WI38 (cell line): ENCODE results near the gene ZNRD2.

Source experiments
- H3K4me3 ChIP-seq: 2 replicates; pipeline ENCODE4 v1.5.1; 2011; ENCODE audit warnings: low read depth, mild to moderate bottlenecking, control low read depth, low read length
- CTCF ChIP-seq: IDR thresholded peaks from 2 replicates; pipeline ENCODE4 v1.5.1; 2012; ENCODE audit warnings: low read depth, mild to moderate bottlenecking, control low read depth, low read length

Gene ZNRD2

GRCh38 chr11:65606876-65607613, 36.8 kb downstream of the ZNRD2 start:
- no peak for TF ChIP-seq CTCF
- no peak overlapping the region for H3K4me3 ChIP-seq

GRCh38 chr11:65607614-65608426, 37.5 kb downstream of the ZNRD2 start:
- TF ChIP-seq CTCF: no peak
- H3K4me3 ChIP-seq: no peak overlapping the region

GRCh38 chr11:65609229-65609628, 39.0 kb downstream of the ZNRD2 start:
- no peak overlapping the region for H3K4me3 ChIP-seq
- no peak for TF ChIP-seq CTCF

- H3K4me3 ChIP-seq: no peak overlapping the region
- no peak for TF ChIP-seq CTCF
These were observed 39.4 kb downstream of the ZNRD2 start for GRCh38 chr11:65609665-65610064.

GRCh38 chr11:65610404-65610803, 40.1 kb downstream of the ZNRD2 start:
- no peak overlapping the region for H3K4me3 ChIP-seq
- TF ChIP-seq CTCF: no peak

- peak overlapping the region; percentile 77 for H3K4me3 ChIP-seq
- no peak for TF ChIP-seq CTCF
These were observed 40.9 kb downstream of the ZNRD2 start for GRCh38 chr11:65611028-65611757.
